Esophagus muscularis mucosa (tissue), 4 donors: ENCODE results near the gene RAB37. TPM values are rescaled to one million over a fixed set of nuclear protein-coding genes. Genes with fewer than 3 reads are reported as not detected.
A peak's percentile ranks its signal among the peaks of the same experiment; 100 is the strongest.

Experiments used
- DNase-seq: peaks from one replicate; pipeline ENCODE4 v3.0.0-alpha.2; 2017; ENCODE audit errors: extremely low spot score
- H3K27ac ChIP-seq, 4 donors: fragments of 200-600 bp; sonication (generic); replicated peaks in 1 of 4; 1 replicate in 3 of 4; 2 replicates in 1 of 4; pipeline ENCODE4 v1.5.1; 2016 to 2019; ENCODE audit warnings: mild to moderate bottlenecking in 1 of 4
- H3K27me3 ChIP-seq, 4 donors: fragments of 200-600 bp; sonication (generic); one replicate each; pipeline versions ENCODE4 v1.5.1 to v1.6.0; 2016 to 2019
- H3K36me3 ChIP-seq, 4 donors: fragments of 200-600 bp; sonication (generic); one replicate each; pipeline ENCODE4 v1.5.1; 2016 to 2019
- H3K4me1 ChIP-seq, 4 donors: fragments of 200-600 bp; sonication (generic); one replicate each; pipeline ENCODE4 v1.5.1; 2016 to 2019
- H3K4me3 ChIP-seq, 4 donors: fragments of 200-600 bp; sonication (generic); 1 replicate in 2 of 4; 2 replicates in 2 of 4; pipeline ENCODE4 v1.5.1; 2016 to 2019; ENCODE audit warnings: mild to moderate bottlenecking in 4 of 4, moderate library complexity in 1 of 4
- H3K9me3 ChIP-seq, 4 donors: fragments of 200-600 bp; sonication (generic); 1 replicate in 3 of 4; 2 replicates in 1 of 4; pipeline ENCODE4 v1.5.1; 2016 to 2019
- CTCF ChIP-seq, 3 experiments: fragments of 200-600 bp in 2 of 3; fragments of 450-650 bp in 1 of 3; sonication (generic) in 2 of 3; IDR thresholded peaks; one replicate each; pipeline ENCODE4 v1.5.1; 2017 to 2019; ENCODE audit warnings: antibody characterized with exemption in 3 of 3, mild to moderate bottlenecking in 2 of 3, moderate library complexity in 1 of 3
- EP300 ChIP-seq: sonication (generic); formaldehyde crosslinking; IDR thresholded peaks from one replicate; pipeline ENCODE4 v1.6.1; 2017; ENCODE audit warnings: antibody characterized with exemption
- POLR2A ChIP-seq: fragments of 450-650 bp; IDR thresholded peaks from one replicate; pipeline ENCODE4 v1.6.1; 2017; ENCODE audit warnings: antibody characterized with exemption, moderate library complexity, mild to moderate bottlenecking, low read depth
- POLR2AphosphoS5 ChIP-seq, 2 donors: sonication (generic); formaldehyde crosslinking; IDR thresholded peaks; one replicate each; pipeline ENCODE4 v1.6.1; 2017; ENCODE audit warnings: antibody characterized with exemption in 2 of 2
- WGBS: methylation state at CpG from one replicate; pipeline ENCODE4 v1.1.5; 2018; 5-methylcytosine and 5-hydroxymethylcytosine counted together
- intact Hi-C: fragments of 100-400 bp; cut with DNase I; formaldehyde crosslinking; loops from one replicate; pipeline ENCODE4 v1.15.1; 2023
- total RNA-seq, 4 donors: library from RNA; depleted of rRNA; stranded (reverse); fragments of >200 nt; gene quantifications; one replicate each; pipeline versions ENCODE4 v1.1.0 to v1.2.1, GENCODE V29; 2016

RAB37 gene
- total RNA-seq, 4 donors from 2014 or later: 1.4 to 3.3 (median 2.5) TPM

GRCh38 chr17:74744349-74744713 is 7.3 kb downstream of the RAB37 start:
- DNase-seq: no peak
- Histone ChIP-seq H3K36me3 (no peaks in the 10 kb centered on the region), H3K27me3 (peaks cover 0 to 77% (median 4%) of the 10 kb centered on the region in 4 donors), H3K9me3 (no peaks in the 10 kb centered on the region), H3K27ac (no peak overlapping the region), H3K4me1 (peaks cover 23 to 52% (median 39%) of the 10 kb centered on the region in 4 donors), H3K4me3 (peak overlapping the region in 1 of 4 donors; percentile 25)
- intact Hi-C loops: loop anchor here (2.0 kb wide), 1 partner anchor 120 kb away; no protein-coding TSS in a partner anchor
- TF ChIP-seq EP300 (no peak), CTCF (IDR thresholded peaks at IDR 0.05) (no peak), POLR2AphosphoS5 (IDR thresholded peaks at IDR 0.05) (no peak), POLR2A (no peak)
- WGBS: 38% methylated on average over 2 of the region's 2 CpGs

- DNase-seq: peak; percentile 96
- H3K4me1 ChIP-seq: peaks cover 23 to 58% (median 45%) of the 10 kb centered on the region in 4 donors
Measured at GRCh38 chr17:74744714-74745547, 7.9 kb downstream of the RAB37 start.

GRCh38 chr17:74745548-74746177 is 8.6 kb downstream of the RAB37 start:
- Histone ChIP-seq H3K27me3 (peaks cover 0 to 66% (median 0%) of the 10 kb centered on the region in 4 donors), H3K36me3 (no peaks in the 10 kb centered on the region), H3K4me1 (peaks cover 26 to 66% (median 52%) of the 10 kb centered on the region in 4 donors), H3K4me3 (peak overlapping the region in 1 of 4 donors; percentile 38), H3K9me3 (no peaks in the 10 kb centered on the region), H3K27ac (peak overlapping the region in 1 of 4 donors; percentile 46)
- TF ChIP-seq CTCF (IDR thresholded peaks at IDR 0.05) (no peak), POLR2AphosphoS5 (IDR thresholded peaks at IDR 0.05) (no peak), EP300 (no peak), POLR2A (no peak)
- 83% methylated on average over 8 of the region's 8 CpGs for WGBS
- intact Hi-C loops: loop anchor here (2.0 kb wide), 1 partner anchor 119 kb away; no protein-coding TSS in a partner anchor
- no peak for DNase-seq

More at GRCh38 chr17:74744714-74745547, 7.9 kb downstream of the RAB37 start:
- Histone ChIP-seq H3K36me3 (no peaks in the 10 kb centered on the region), H3K27ac (peak overlapping the region; percentile 46 to 69 (median 54)), H3K4me3 (peak overlapping the region; percentile 25 to 48 (median 40)), H3K9me3 (no peaks in the 10 kb centered on the region), H3K27me3 (peaks cover 0 to 74% (median 2%) of the 10 kb centered on the region in 4 donors)
- WGBS: 37% methylated on average over 24 of the region's 24 CpGs
- intact Hi-C loops: loop anchor here (2.0 kb wide), 1 partner anchor 120 kb away; no protein-coding TSS in a partner anchor
- TF ChIP-seq POLR2AphosphoS5 (IDR thresholded peaks at IDR 0.05): peak; percentile 77 to 81
- peak in 2 of 3 experiments; percentile 99 to 100 for TF ChIP-seq CTCF (IDR thresholded peaks at IDR 0.05)
- TF ChIP-seq POLR2A: no peak
- TF ChIP-seq EP300: no peak

GRCh38 chr17:74746376-74746775 is 9.3 kb downstream of the RAB37 start:
- TF ChIP-seq CTCF (IDR thresholded peaks at IDR 0.05) (no peak), POLR2A (no peak), EP300 (no peak), POLR2AphosphoS5 (IDR thresholded peaks at IDR 0.05) (no peak)
- intact Hi-C loops: no loop called here
- Histone ChIP-seq H3K36me3 (no peaks in the 10 kb centered on the region), H3K27me3 (peaks cover 0 to 59% (median 0%) of the 10 kb centered on the region in 4 donors), H3K4me1 (peaks cover 34 to 68% (median 58%) of the 10 kb centered on the region in 4 donors), H3K4me3 (no peak overlapping the region), H3K27ac (no peak overlapping the region), H3K9me3 (no peaks in the 10 kb centered on the region)
- no peak for DNase-seq
- WGBS: 89% methylated on average over 5 of the region's 5 CpGs
